Measurements from ENCODE around the gene GCKR.
"Not testable (repeated sequence)": the region's sequence is repeated elsewhere in the genome, so short reads cannot be mapped to it uniquely, and the experiment has no call there.

GCKR gene

GRCh38 chr2:27518113-27518781 is 21.6 kb downstream of the GCKR start:
- DNase-seq, result no peak

- DNase-seq, result no peak
Measured at GRCh38 chr2:27518782-27519113, 22.1 kb downstream of the GCKR start.

- DNase-seq, result no peak
Measured at GRCh38 chr2:27520316-27520715, 23.7 kb downstream of the GCKR start.

GRCh38 chr2:27522400-27522945 is 25.8 kb downstream of the GCKR start:
- no peak for DNase-seq

GRCh38 chr2:27527182-27527581 is 30.5 kb downstream of the GCKR start:
- no peak for DNase-seq

GRCh38 chr2:27531983-27532382 is 35.3 kb downstream of the GCKR start:
- no peak for DNase-seq

- no peak for DNase-seq
Measured at GRCh38 chr2:27537287-27537686, 40.6 kb downstream of the GCKR start.

GRCh38 chr2:27538839-27539450 is 42.3 kb downstream of the GCKR start:
- DNase-seq, result not testable (repeated sequence)

- not testable (repeated sequence) for DNase-seq
Measured at GRCh38 chr2:27539649-27540048, 43.0 kb downstream of the GCKR start.

GRCh38 chr2:27544143-27544821 is 47.6 kb downstream of the GCKR start:
- DNase-seq, result no peak

GRCh38 chr2:27545348-27546141 is 48.9 kb downstream of the GCKR start:
- no peak for DNase-seq

GRCh38 chr2:27549303-27549702 is 52.7 kb downstream of the GCKR start:
- no peak for DNase-seq

- no peak for DNase-seq
Measured at GRCh38 chr2:27551514-27551913, 54.9 kb downstream of the GCKR start.

- no peak for DNase-seq
Measured at GRCh38 chr2:27552941-27553340, 56.3 kb downstream of the GCKR start.

- not testable (repeated sequence) for DNase-seq
Measured at GRCh38 chr2:27554451-27554850, 57.8 kb downstream of the GCKR start.

GRCh38 chr2:27559228-27559627 is 62.6 kb downstream of the GCKR start:
- DNase-seq, result no peak

GRCh38 chr2:27561060-27561459 is 64.4 kb downstream of the GCKR start:
- DNase-seq, result no peak

- no peak for DNase-seq
Measured at GRCh38 chr2:27566628-27567027, 70.0 kb downstream of the GCKR start.

- no peak for DNase-seq
Measured at GRCh38 chr2:27569398-27569797, 72.8 kb downstream of the GCKR start.

GRCh38 chr2:27571197-27571596 is 74.6 kb downstream of the GCKR start:
- no peak for DNase-seq

- DNase-seq, result no peak
Measured at GRCh38 chr2:27571681-27572080, 75.0 kb downstream of the GCKR start.

- no peak for DNase-seq
Measured at GRCh38 chr2:27572439-27572838, 75.8 kb downstream of the GCKR start.

- peak; percentile 35 for DNase-seq
Measured at GRCh38 chr2:27572998-27573429, 76.4 kb downstream of the GCKR start.
